Activated CD8-positive, alpha-beta memory T cell treated with anti-CD3 and anti-CD28 coated beads for 24 hours (primary cell): ENCODE measurements around the gene SUGP1.
A peak's percentile ranks its signal among the peaks of the same experiment; 100 is the strongest.

Experiments
- DNase-seq: peaks from one replicate; pipeline ENCODE4 v3.0.0-alpha.2; 2020

Gene SUGP1

GRCh38 chr19:19341026-19341425 lies 20.7 kb upstream of the SUGP1 start:
- no peak for DNase-seq

- no peak for DNase-seq
These were observed 17.8 kb upstream of the SUGP1 start for GRCh38 chr19:19338082-19338481.

- DNase-seq: no peak
These were observed 16.8 kb upstream of the SUGP1 start for GRCh38 chr19:19337120-19337519.

- no peak for DNase-seq
These were observed 16.3 kb upstream of the SUGP1 start for GRCh38 chr19:19336597-19336996.

- no peak for DNase-seq
These were observed 15.3 kb upstream of the SUGP1 start for GRCh38 chr19:19335408-19336158.

- no peak for DNase-seq
These were observed 14.7 kb upstream of the SUGP1 start for GRCh38 chr19:19334989-19335344.

- no peak for DNase-seq
These were observed 14.0 kb upstream of the SUGP1 start for GRCh38 chr19:19334063-19334988.

- DNase-seq: no peak
These were observed 8.8 kb upstream of the SUGP1 start for GRCh38 chr19:19329126-19329525.

- DNase-seq: no peak
These were observed 7.4 kb upstream of the SUGP1 start for GRCh38 chr19:19327672-19328071.

- no peak for DNase-seq
These were observed 3.9 kb upstream of the SUGP1 start for GRCh38 chr19:19324059-19324770.

GRCh38 chr19:19321141-19321577 lies 850 bp upstream of the SUGP1 start:
- DNase-seq: no peak

- DNase-seq: peak; percentile 61
These were observed 463 bp downstream of the SUGP1 start for GRCh38 chr19:19319732-19320360.

- DNase-seq: no peak
These were observed 4.2 kb downstream of the SUGP1 start for GRCh38 chr19:19316082-19316481.

GRCh38 chr19:19315444-19315843 lies 4.9 kb downstream of the SUGP1 start:
- DNase-seq: no peak

- no peak for DNase-seq
These were observed 11.9 kb downstream of the SUGP1 start for GRCh38 chr19:19308373-19308772.

GRCh38 chr19:19306191-19306590 lies 14.1 kb downstream of the SUGP1 start:
- DNase-seq: no peak

GRCh38 chr19:19305696-19306095 lies 14.6 kb downstream of the SUGP1 start:
- DNase-seq: no peak

- no peak for DNase-seq
These were observed 15.2 kb downstream of the SUGP1 start for GRCh38 chr19:19305066-19305465.

GRCh38 chr19:19304186-19304965 lies 15.9 kb downstream of the SUGP1 start:
- DNase-seq: no peak

- DNase-seq: no peak
These were observed 16.9 kb downstream of the SUGP1 start for GRCh38 chr19:19303411-19303810.

- DNase-seq: no peak
These were observed 19.7 kb downstream of the SUGP1 start for GRCh38 chr19:19300613-19301012.

GRCh38 chr19:19297759-19298158 lies 22.6 kb downstream of the SUGP1 start:
- no peak for DNase-seq
